ENCODE data around the gene RNF17.

Gene RNF17

DNA sequence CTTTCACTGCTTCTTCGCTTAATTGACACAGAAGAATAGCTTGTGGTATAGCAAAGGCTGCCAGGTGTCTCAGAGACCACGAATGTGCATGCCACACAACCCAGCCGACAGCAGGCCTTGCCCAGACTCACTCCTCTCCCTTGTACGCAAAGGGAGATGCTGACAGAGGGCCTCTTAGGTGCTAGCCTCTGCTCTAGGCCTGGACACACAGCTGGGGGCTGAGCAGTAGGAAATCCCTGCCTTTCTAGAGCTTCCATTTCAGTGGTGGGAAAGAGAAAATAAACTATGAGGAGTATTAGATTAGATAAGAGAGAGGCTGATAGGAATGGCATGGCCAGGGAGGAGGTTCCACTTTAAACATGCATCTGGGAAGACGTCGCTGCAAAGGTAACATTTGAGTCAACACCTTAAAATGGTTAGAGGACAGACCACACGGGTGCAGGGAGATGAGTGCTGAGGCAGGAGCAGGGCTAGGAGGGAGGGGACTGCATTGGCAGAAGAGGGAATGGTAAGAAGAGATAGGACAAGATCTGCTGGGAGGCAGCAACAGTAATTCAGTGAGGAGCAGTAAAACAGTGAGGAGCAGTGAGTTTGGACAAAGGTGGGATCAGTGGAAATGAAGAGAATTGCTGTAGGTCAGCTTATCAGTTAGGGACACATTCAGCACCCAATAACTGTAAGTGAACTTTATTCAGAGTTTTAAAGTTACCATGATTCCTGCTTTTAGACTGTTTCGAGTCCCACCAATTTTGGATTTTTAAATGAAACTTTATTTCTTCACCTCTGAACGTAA lies 100.0 kb downstream of the RNF17 start:
- DNase-seq, result no peak

- no peak for DNase-seq
Observed at GRCh38 chr13:24864579-24864978, 100.6 kb downstream of the RNF17 start.

- no peak for DNase-seq
Observed at GRCh38 chr13:24865163-24865953, 101.4 kb downstream of the RNF17 start.

DNA sequence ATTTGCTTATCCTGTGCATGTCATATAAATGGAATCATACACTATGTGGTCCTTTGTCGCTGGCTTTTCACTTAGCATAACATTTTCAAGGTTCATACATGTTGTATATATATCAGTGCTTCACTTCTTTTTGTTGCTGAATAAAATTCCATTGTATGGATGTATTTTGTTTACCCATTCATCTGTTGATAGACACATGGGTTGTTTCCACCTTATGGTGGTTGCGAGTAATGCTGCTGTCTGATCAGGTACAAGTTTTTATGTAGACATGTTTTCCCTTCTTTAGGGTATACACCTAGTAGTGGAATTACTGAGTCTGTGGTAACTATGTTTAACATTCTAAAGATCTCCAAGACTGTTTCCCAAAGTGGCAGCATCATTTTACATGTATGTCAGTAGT lies 102.5 kb downstream of the RNF17 start:
- no peak for DNase-seq

DNA sequence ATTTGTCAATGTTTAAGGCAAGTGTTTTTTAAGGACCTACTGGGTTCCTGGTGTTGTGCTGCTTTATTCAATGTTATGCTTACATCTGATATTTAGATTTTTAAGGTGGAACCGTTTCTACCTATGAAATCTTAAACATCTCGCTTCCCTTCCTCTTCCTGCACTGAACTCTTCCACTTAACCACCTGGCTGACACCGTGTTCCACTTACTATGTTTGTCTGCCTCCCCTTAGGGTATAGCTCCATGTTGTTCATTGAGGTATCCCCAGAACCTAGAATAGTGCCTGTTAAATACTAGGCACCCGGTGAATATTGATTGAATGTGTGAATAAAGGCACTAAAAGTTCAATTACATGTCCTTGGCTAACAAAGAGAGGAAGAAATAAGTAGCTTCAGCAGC lies 104.9 kb downstream of the RNF17 start:
- DNase-seq, result no peak

- no peak for DNase-seq
Observed at GRCh38 chr13:24870380-24870760, 106.4 kb downstream of the RNF17 start.

DNA sequence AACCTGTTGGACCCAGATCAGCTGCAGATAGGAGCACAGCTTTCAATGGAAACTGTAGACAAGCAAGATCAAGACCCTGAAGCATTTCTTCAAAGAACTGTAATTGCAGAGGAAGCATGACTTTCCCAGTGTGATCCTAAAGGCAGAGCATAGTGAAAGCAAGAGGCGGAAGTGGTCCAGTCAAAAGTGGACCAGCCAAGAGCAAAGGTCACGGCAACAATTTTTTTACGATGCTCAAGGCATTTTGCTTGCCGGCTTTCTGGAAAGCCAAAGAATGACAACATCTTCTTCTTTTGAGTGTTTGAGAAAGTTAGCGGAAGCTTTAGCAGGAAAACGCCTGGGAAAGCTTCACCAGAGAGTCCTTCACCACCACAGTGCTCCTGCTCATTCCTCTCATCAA lies 111.6 kb downstream of the RNF17 start:
- no peak for DNase-seq

GRCh38 chr13:24877531-24877930 lies 113.6 kb downstream of the RNF17 start:
- DNase-seq, result no peak

- DNase-seq, result no peak
Observed at GRCh38 chr13:24878340-24878739, 114.4 kb downstream of the RNF17 start.

DNA sequence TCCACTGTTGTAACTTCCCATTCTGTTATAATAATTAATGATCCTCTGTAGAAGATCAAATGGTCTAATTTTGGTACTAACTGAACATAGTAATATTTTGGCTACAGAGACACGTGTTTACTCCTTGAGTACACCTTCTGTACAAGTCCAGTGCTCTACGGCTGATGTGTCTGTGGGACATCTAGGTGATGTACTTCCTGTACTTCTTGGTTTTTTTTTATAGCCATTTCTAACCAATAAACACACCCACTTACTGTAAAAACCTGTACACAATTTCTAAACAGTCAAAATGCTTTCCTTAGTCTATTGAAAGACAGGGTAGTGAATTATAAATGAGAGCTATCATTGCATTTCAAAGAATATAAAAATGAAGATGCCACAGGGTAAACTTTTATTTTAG lies 118.7 kb downstream of the RNF17 start:
- no peak for DNase-seq

GRCh38 chr13:24887759-24888158 lies 123.8 kb downstream of the RNF17 start:
- DNase-seq, result no peak

GRCh38 chr13:24888291-24888931 lies 124.4 kb downstream of the RNF17 start:
- DNase-seq, result no peak

DNA sequence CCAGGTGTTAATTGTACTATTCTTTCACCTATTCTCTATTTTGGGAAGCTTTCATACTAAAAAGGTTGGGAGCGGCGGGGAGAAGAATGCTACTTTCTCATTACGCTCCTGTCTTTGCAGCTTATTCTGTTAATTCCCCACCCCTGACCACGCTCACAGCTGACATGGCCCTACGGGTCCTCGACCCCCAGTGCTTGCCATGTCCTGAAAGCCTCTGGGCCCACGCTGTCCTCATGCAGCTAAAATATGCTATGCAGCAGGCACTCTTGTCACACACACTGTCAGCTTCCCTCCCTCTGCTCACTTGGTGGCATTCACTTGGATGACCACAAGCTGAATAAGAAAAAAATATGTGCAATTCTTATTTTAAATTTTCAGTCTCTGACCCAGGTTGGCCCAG lies 126.3 kb downstream of the RNF17 start:
- DNase-seq, result no peak

DNA sequence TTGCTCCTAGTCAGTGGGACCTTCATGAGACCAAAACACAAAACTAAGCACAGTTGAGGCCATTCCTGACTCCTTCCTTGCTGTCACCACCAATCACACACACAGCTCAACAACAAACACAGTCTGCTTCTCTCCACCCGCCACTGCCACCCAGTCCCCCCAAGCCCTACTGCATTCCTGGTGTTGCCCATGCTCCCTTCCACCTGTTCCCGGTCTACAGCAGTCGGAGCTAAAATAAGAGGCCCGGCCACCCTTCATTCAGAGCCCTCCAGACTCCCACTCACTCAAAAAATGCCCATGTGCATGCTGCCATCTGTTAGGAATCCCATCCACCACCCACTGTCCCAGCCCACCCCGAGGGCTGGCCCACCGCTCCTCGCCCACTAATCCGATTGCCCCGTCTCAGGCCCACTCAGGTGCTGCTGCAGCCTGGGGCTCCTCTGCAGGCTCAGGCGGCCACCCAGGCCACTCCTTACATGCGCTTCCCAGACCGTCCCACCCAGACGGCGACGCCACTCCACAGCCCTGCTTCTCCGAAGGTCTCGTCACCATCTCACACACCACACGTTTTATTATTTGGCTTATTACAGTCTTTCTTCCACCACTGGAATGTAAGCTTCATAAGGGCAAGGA lies 127.6 kb downstream of the RNF17 start:
- DNase-seq, result no peak

- DNase-seq, result no peak
Observed at GRCh38 chr13:24892829-24893228, 128.9 kb downstream of the RNF17 start.

GRCh38 chr13:24893863-24894262 lies 129.9 kb downstream of the RNF17 start:
- no peak for DNase-seq

GRCh38 chr13:24894277-24894971 lies 130.5 kb downstream of the RNF17 start:
- DNase-seq, result no peak

DNA sequence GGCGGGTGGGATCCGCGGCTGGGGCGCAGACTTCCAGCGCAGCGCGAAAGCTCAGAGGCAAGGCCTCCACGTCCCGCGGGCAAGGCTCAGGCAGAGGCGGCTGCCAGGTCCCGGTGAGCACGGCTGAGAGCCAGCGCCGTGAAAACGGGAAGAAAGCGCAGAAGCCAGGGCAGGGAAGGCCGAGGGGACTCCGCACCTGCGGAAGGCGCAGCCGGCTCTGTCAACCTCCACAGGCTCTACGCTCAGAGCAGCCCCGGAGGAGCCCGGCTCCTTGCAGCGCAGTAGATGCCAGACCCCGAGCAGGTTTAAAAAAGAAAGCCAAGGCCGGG lies 131.0 kb downstream of the RNF17 start:
- DNase-seq, result no peak

DNA sequence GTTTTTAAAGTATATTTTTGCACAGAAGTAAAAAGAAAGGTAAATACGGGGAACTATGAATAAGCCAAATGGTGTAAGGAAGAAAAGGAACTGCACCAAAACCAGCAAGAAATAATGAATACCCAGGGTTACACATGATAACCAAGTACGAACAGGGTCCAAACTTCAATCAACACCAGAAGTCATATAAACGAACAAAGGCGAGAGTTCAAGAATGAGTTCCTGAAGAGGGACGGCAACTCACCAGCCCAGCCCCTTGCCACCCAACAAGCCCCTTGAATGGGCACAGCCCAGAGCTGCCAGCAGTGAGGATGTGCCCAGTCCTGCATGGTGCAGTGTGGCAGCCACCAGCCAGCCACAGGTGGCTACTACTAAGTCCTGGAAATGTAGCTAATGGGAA lies 132.1 kb downstream of the RNF17 start:
- DNase-seq, result no peak

GRCh38 chr13:24897293-24897692 lies 133.3 kb downstream of the RNF17 start:
- no peak for DNase-seq

DNA sequence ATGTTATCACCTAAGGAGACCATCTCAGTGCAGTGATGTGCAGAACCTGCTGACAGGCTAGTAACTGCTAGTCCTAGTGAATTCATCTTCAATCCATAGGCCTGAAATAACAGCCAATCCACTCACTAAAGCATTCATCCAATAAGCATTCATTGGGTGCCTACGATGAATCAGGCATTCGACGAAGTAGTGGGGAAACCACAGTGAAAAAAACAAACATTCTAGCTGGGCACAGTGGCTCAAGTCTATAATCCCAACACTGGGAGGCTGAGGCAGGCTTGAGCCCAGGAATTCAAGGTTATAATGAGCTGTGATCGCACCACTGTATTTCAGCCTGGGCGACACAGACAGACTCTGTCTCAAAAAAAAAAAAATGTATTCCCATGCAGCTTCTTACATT lies 135.6 kb downstream of the RNF17 start:
- no peak for DNase-seq

- DNase-seq, result no peak
Observed at GRCh38 chr13:24900507-24900906, 136.5 kb downstream of the RNF17 start.

DNA sequence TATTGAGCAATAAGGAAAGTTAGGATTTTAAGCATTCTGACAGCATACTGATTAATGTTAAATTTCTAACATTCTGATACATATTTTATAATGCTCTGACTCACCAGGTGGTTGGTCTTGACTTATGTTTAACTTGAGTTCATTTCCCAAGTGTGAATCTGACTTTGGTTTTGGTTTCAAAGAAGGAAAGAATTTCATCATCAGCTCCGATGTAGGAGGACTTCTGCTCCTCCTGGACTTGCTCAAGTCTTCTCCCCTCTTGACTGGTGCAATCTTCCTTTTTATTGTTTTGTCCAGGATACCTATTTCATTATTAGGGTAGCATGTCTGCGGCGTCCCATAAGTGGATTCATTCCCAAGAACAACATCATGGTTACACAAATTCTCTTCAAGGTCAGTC lies 141.3 kb downstream of the RNF17 start:
- DNase-seq, result no peak

Data from CD4-positive, alpha-beta T cell treated with Interleukin-4 for 1 hour (primary cell).